ENCODE data around the gene LIN37.

- TF ChIP-seq CTCF (conservative IDR thresholded peaks at IDR 0.05) (no peak), ZFX (IDR thresholded peaks at IDR 0.05) (no peak)
Measured at GRCh38 chr19:35729763-35730162, 18.6 kb upstream of the LIN37 start.
